OCI-M2 (cell line): Measurements from ENCODE around the gene RNF44.

Experiments
- DNase-seq: peaks from one replicate; lab custom pipeline; 2025; ENCODE audit not compliant: unreplicated experiment; lab: John Stamatoyannopoulos, UW

RNF44 gene

DNA sequence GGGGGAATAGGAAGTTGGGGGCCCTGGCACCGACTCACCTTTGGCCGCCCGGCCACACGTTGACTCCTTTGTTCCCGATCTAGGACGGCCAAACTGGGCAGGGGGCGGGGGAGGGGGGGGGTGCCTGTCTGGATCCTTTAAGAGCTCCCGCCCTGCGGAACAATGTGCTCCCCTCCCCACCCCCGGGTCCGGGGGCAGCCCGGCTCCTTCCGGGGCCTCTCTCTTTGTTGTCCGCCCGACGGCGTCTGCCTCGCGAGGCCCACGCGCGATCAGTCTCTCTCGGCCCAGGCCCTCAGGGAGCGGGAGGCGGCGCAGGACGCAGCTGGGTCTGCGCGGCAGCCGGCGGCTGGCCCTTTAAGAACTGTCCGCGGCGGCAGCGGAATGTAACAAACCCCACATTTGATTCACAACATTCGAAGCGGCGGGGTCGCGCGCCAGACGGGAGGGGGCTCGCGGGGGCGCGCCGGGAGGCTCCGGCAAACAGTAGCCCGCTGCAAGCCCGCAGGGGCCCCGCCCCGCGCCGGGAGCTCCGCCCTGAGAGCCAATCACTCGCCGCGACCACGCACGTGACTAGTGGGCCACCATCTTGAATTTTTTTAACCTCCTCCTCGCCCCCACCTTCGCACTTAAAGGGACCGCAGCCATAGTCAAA lies at the start of gene RNF44:
RNF44 (minus strand) TSS at position 501 of the 652 bp plus-strand sequence. CDS start 4,930 bp downstream, outside the sequence.
- peak; percentile 70 for DNase-seq

DNA sequence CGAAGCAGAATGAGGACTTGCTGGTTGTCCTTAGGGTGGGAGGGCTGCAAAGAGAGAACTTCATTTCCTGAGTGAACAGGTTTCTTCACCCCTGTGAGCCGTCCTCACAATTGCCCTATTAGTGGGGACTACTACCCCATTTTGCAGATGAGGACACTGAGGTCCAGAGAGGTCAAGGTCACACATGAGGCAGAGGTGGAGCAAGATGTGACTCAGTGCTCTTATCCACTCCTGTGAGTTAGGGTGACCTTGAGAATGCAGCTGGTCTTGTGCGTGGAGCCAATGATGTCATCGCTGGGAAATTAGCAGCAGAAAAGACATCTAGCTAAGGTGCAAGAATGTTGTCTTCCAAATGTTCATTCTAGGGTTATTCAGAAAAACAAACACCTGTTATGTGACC lies 45.9 kb upstream of the RNF44 start:
- DNase-seq = no peak

GRCh38 chr5:176581361-176581760 lies 44.2 kb upstream of the RNF44 start:
- no peak for DNase-seq

DNA sequence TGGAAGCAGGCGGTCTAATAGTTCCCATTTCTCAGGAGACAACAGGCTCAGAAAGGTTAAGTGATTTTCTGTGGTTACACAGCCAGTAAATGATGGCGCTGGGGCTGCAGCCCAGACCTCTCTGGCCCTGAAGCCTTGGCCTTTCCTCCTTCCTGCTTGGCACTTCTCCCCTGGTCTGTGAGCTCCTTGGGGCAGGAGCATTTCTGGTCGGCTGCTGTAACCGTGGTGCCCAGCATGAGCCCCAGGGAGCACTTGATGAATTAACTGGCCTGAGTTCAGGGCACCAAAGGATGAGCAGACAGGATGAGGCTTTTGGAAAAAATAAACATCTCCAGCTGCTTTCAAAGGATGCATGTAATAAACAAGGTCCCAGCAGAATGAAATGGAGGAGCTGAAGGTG lies 42.1 kb upstream of the RNF44 start:
- no peak for DNase-seq

GRCh38 chr5:176578391-176578808 lies 41.2 kb upstream of the RNF44 start:
- DNase-seq = no peak

GRCh38 chr5:176577312-176578176 lies 40.3 kb upstream of the RNF44 start:
- DNase-seq = no peak

GRCh38 chr5:176575488-176576422 lies 38.6 kb upstream of the RNF44 start:
- DNase-seq = no peak

DNA sequence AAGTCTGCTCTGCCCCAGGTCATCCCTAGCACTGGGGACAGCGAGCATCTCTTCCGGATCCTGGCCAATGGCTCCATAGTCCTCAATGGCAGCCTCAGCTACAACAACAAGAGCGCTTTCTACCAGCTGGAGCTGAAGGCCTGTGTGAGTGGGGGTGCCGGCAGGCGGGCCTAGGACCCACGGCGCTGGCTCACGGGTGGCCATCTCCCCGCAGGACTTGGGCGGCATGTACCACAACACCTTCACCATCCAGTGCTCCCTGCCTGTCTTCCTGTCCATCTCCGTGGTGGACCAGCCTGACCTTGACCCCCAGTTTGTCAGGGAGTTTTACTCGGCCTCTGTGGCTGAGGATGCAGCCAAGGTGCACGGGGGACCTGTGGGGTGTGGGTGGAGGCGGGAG lies 37.9 kb upstream of the RNF44 start:
- no peak for DNase-seq

- no peak for DNase-seq
These were observed 37.0 kb upstream of the RNF44 start for GRCh38 chr5:176574297-176574591.

- no peak for DNase-seq
These were observed 36.5 kb upstream of the RNF44 start for GRCh38 chr5:176573564-176574296.

DNA sequence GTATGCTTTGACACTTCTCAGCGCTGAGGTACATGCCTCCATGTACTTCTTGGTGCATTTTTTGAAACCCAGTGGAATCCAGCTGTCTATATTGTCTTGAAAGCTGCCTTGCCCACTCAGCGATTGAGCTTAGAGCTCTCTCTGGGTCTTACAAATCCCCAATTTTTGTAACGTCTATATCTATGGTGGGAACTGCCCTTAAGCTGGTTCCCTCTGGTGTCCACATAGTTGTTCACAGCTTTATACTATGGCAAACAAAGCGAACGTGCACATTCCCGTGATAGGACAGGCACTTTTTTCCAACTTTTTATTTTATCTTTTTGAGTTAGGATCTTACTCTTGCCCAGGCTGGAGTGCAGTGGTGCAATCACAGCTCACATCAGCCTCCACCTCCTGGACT lies 32.8 kb upstream of the RNF44 start:
- DNase-seq = no peak

DNA sequence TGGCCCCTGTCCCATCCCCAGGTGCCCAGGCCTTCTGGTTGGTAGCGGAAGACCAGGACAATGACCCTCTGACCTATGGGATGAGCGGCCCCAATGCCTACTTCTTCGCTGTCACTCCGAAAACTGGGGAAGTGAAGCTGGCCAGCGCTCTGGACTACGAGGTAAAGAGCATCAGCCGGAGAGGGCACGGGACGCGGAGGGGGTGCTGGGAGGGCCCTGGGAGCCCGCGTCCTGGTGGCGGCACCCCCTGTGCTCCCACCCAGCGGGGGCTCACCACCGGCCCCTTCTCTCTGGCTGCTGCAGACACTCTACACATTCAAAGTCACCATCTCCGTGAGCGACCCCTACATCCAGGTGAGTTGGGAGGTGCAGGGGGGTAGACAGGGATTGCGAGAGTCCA lies 31.5 kb upstream of the RNF44 start:
- no peak for DNase-seq

- DNase-seq = no peak
These were observed 28.6 kb upstream of the RNF44 start for GRCh38 chr5:176565760-176566288.

GRCh38 chr5:176564002-176564401 lies 26.8 kb upstream of the RNF44 start:
- no peak for DNase-seq

DNA sequence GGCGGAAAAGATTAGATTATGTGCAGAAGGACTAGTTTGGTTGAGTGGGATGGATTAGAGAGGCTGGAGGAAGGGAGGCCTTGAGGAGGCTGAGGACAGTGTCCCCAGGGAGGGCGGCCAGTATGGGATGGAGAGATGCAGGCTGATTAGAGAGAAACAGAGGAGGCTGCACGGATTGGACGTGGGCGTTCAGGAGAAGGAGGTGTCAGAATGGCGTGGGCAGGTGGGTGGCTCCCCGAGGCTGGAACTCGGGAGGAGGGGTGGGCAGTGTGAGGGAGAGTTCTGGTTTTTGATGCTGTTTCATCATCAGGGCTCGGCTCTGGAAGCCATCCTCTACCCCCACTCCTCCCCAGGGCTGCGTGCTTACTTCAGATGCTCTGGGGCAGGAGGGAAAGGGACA lies 25.0 kb upstream of the RNF44 start:
- DNase-seq = no peak

DNA sequence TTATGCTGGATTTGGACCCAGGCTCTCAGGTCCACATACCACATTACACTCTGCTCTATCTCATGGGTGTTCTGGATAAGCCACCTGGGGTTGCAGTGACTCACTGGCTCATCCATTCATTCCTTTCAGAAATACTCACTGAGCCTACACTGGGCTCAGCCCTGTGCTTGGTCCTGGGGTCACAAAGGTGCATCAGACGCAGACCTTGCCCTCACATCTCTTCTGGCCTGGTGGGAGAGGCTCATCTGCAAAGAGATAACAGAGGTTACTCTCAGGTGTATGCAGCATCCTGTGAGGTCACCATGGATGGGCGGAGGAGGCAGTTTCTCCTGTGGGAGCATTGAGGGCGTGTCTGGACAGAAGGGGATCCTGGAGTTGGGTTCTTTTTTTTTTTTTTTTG lies 24.1 kb upstream of the RNF44 start:
- no peak for DNase-seq

DNA sequence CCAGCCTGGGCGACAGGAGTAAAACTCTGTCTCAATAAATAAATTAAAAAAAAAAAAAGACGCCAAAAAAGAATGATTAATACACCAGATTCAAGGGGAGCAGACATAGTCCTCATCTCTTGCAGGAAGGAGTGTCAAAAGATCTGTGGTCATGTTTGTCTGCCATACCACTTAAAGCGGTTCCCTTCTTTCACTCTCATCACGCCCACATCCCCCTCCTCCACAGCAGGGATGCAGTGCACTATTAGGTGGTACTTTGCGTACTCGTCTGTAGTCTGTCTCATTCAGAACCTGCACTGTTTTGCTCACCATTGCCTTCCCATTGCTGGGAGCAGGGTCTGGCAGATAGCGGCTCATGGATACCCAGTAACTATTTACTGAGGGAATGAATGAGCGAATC lies 23.2 kb upstream of the RNF44 start:
- no peak for DNase-seq

DNA sequence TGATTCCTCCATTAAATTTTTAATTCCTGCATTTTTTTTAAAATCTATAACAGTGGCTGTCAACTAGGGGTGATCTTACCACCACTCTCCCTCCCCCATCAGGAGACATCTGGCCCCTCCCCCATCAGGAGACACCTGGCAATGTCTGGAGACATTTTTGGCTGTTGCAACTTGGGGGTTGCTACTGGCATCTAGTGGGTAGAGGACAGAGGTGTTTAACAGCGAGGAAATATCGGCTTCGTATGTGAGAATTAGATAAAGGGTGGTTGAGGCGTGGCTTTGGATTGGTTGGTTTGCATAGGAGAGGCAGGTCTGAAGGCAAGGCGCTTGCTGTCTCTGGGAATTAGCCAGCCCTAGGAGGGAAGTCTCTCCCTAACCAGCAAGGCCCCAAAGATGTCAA lies 22.5 kb upstream of the RNF44 start:
- no peak for DNase-seq

GRCh38 chr5:176557846-176558245 lies 20.6 kb upstream of the RNF44 start:
- DNase-seq = no peak

DNA sequence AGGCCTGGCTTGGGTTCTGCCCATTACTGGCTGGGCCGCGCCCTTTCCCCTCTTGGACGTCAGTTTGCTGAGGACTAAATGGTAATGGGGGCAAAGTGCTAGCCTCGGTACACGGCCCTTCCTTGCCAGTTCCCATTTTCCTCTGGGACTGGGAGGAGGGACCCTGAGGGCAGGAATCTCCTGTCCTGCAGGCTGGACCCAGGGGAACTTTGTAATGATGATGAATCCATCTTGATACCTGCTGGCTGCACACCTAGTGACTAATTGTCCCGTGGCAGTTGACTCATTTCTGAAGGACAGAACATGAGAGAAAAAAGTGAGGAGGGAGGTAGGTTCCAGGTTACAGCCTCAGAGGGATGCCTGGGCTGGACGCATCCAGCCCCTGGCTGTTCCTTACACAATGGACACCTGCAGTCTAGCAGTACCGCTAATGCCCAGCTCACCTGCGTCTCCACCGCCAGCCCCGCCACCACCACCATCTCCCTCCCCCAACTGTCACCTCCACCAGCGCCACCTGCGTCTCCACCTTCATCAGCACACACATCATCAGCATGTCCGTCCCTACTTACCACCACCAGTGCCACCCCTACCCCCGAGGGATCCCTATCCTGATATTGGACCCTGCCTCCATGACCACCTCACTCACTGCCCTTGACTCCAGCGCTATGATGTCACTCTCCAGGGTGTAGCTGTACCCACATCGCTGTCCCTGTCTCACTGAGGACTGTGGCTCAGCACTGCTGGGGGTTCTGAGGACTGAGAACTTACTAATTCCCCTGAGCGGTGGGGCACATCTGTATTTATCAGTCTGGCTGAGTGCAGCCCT lies 16.3 kb upstream of the RNF44 start:
- DNase-seq = no peak
